Stimulated activated CD4-positive, alpha-beta T cell treated with anti-CD3 and anti-CD28 coated beads, TNF-alpha, amount 100 ng/mL, for 1 hour (primary cell): ENCODE data around the gene RNF111.
"Not testable (repeated sequence)": the region's sequence is repeated elsewhere in the genome, so short reads cannot be mapped to it uniquely, and the experiment has no call there.

Experiments
- DNase-seq, 3 donors: peaks; one replicate each; pipeline ENCODE4 v3.0.0-alpha.2; 2020; ENCODE audit warnings: low read depth in 3 of 3, low spot score in 1 of 3

RNF111 gene

DNA sequence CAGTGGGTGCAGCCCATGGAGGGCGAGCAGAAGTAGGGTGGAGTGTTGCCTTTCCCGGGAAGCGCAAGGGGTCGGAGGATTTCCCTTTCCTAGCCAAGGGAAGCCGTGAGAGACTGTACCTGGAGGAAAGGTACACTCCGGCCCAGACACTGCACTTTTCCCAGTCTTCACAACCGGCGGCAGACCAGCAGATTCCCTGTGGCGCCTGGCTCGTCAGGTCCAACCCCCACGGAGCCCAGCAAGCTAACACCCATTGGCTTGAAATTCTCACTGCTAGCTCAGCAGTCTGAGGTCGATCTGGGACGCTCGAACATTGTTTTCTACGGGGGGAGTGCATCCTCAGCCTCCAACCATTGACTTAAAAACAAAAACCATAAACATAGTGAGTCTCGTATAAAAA is 144.0 kb downstream of the RNF111 start:
- DNase-seq = no peak

DNA sequence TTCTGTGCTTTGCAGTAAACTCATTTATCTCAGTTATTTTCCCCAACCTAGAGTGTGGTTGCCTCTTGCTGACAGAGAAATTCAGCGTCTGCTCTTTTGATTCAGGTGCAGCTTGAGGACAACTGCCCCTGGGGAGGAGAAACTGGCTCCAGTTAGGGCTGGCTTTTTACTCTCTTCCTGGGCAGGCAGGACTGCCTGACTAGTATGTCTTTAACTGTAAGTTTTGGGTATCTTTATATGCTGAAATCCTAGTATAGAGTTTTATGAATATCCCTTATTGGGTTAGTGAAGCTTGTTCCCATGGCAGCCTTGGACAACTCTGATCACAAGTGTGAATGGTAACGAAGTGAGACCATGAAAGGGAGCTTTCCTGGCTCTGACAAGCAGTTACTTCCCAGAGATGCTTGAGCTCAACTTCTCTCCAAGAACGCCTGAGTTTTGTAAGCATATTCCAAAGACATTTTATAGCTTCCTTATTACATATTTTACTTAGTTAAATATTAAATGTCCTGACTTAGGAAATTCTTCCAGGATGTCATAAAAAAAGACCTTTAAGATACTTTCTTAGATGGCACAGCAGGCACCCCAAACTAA is 144.6 kb downstream of the RNF111 start:
- no peak for DNase-seq

DNA sequence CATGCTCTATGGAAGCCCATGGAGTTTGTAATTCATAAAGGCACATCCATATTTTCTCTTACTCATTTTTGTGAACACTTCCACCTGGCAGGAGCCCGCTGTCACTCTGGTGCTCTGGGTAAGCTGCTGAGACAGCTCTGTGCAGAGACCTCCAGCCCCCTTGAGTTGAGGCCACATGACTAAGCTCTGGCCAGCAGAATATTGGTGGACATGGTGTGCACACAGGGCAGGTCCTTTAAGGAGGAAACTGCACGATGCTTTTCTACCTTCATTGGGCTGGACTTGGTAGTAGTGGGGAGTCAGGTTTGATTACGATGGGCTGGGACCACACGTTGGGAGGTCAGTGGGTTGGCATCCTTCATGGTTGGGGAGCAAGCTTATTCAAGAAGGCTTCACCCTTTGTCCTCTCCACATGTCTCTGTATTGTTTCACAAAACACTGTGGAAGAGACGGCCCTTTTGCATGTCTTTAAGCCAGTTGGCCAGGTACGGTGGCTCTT is 146.5 kb downstream of the RNF111 start:
- no peak for DNase-seq

DNA sequence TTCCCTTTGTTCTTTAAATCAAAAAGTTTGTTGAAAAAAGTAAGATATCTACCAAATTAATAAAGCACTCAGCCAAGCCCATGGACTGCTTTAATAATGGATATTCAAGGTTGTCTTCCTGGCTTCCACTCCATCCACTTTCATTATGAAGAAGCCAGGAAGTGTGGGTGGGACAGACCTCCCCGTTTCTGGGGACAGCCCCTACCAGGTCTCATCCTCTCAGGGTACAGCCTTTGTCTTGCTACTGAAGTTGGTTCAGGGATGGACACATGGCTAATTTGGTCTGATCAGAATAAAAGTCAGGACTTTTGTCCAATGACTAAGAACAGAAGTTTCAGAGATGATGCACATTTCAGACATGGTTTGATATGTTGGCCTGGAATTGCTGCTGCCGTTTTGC is 150.1 kb downstream of the RNF111 start:
- DNase-seq = no peak

DNA sequence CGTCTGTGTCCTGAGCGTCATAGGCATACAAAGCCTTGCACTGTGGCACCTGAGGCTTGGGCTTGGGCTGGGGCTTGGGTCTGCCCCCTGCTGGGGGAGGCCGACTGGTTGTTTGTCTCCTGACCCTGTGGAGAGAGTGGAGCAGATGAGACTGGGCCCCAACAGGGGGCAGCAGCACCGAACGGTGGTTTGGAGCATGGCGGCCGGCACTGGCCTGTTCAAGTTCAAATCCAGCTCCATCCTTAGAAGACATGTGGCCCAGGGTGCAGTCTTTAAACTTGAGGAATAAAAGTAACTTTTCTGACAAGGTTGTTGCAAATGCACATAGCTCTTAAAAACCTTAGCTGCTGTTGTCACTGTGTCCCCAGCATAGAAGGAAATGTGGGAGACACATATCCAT is 150.8 kb downstream of the RNF111 start:
- peak in 2 of 3 donors; percentile 12 to 32 for DNase-seq

DNA sequence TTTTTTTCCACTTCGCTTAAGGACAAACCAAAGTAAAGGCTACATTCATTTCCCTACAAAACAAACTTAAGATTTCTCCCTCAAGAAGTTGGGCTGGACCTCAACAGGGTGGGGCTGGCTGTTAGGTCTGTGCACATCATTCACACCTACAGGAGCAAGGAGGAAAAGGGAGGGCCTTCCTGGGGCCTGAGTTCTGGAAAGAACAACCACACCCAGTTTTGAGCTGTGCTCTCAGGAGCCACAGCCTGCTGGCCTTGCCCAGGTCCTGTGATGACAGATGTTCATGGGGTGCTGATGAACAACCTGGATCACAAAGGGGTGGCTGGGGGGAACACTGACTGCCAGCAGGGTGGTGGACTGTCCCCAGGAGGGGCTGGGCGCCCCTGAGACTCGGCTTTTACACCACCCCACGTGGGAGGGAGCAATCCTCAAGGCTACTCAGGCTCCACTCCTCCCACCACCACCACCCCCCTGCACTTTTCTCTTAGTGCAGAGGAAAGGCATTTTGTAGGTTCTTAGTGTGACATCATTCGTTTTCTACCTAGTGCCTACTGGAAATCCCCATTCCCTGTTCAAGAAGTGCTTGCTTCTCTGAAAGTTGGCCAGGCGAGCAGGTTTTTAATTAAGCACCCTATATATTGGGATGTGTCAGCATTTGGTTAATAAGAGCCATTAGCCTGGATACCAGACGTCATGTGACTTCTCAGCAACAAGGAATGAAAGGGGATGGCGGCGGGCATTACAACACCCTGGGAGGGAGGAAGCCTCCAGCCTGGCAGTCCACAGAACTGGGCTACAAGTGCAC is 153.2 kb downstream of the RNF111 start:
- DNase-seq = no peak

DNA sequence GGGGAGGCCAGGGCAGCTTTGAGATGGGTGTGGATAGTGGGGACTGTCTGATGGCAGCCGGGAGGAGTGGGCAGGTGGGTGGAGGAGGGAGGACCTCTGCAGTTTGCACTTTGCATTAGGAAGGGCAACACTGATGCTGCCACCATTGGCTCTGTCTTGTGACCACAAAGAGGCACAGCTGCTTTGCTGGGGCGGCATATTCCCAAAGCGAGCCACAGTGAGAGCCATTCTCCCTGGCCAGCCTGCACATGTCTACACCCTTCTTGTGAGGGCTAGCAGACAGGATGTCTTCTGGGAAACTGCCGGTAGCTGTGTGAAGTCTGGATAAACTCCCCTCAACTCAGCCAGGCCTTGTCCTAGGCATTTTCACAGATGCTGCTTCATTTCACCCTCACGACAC is 155.8 kb downstream of the RNF111 start:
- no peak for DNase-seq

DNA sequence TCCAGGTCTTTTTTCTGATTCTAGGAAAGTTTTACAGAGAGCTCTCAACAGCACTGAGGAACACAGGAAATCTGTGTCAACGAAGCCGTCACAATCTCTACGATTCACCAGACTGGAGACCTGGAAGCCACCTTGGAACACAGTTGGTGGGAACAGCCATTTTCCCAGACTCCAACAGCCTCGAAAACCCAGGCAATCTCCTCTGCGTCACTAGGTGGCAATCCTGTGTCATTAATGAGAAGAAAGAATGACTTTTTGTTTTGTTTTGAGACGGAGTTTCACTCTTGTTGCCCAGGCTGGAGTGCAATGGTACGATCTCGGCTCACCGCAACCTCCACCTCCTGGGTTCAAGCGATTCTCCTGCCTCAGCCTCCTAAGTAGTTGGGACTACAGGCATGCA is 157.1 kb downstream of the RNF111 start:
- not testable (repeated sequence) for DNase-seq
